ENCODE results near the gene PCDH1.

Gene PCDH1

DNA sequence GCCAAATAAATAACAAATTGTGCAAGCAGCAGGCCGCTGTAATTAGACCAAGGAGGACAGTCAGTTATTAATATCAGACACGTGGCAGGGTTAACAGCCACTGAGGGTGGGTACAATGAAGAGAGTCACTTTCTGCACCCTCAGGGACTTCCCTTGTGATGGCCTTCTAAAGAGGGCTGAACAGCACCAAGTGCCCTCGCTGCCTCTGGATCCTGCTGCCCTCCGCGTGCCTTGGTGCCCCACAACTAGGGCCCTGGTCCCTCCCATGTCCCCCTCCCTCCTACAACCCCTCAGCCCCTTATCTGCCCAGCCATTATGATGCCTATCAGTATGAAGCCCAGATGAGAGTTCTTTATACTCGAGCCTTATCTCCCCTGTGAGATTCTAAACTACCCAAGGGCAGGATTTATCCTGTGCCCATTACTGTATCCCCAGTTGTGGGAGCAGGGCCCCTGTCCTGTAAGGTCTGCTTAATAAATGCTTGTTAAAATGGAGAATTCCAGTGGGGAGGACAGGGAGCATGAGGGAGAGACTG is 37.3 kb downstream of the PCDH1 start:
- no peak for DNase-seq (ENCODE audit: low read depth)
- H3K4me3 ChIP-seq (ENCODE audit: low read depth, low read length): no peak overlapping the region
- TF ChIP-seq, protein P1, sequence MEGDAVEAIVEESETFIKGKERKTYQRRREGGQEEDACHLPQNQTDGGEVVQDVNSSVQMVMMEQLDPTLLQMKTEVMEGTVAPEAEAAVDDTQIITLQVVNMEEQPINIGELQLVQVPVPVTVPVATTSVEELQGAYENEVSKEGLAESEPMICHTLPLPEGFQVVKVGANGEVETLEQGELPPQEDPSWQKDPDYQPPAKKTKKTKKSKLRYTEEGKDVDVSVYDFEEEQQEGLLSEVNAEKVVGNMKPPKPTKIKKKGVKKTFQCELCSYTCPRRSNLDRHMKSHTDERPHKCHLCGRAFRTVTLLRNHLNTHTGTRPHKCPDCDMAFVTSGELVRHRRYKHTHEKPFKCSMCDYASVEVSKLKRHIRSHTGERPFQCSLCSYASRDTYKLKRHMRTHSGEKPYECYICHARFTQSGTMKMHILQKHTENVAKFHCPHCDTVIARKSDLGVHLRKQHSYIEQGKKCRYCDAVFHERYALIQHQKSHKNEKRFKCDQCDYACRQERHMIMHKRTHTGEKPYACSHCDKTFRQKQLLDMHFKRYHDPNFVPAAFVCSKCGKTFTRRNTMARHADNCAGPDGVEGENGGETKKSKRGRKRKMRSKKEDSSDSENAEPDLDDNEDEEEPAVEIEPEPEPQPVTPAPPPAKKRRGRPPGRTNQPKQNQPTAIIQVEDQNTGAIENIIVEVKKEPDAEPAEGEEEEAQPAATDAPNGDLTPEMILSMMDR (IDR thresholded peaks at IDR 0.05; ENCODE audit: low read depth, low read length, missing control alignments): no peak

DNA sequence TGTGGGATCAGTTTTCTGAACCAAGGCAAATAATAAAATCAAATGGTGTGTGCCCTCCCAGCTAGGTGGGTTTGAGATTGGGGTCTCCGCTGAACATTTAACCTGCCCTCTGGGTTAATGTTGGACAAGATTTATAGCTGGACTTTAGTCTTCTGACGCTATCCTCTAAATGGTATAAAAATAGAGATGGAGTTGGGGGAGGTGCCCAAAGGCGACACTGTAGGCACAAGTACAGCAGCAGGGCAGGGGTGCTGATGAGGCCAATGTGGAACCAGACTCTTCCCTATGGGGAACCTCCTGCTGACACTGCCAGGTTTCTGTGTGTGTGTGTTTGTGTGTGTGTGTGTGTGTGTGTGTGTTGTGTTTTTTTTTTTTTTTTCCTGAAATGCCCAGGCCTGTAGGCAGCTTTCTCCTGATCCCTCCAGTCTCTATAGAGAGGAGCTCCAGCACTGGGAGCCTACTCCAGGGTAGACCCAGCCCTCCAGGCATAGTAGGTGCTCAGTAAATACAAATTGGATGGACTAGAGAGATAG is 37.9 kb downstream of the PCDH1 start:
- no peak for DNase-seq (ENCODE audit: low read depth)
- H3K4me3 ChIP-seq (ENCODE audit: low read depth, low read length): no peak overlapping the region
- TF ChIP-seq, protein P1 (IDR thresholded peaks at IDR 0.05; ENCODE audit: low read depth, low read length, missing control alignments): no peak

DNA sequence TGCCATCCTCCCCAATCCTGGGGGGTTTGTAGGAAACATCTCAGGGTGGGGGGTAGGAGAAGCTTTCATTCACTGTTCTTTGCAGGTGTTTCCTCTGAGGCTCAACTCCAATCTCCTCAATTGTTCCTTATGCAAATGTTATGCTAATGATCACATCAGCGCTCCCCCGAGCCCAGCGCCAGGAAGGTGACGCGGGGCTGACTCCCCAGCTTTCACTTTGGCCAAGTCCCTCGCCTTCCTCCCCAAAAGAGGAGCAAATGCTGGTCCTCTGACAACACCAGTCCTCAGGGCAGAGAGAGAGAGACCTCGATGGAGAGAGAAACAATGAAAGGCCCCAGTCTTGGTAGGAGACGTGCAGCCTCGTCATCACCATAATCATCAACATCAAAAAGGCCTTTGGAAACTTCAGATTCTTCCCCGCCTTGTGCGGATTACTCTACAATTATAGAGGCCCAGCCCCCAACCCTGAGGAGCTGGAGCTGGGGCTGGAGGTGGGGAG is 39.1 kb downstream of the PCDH1 start:
- TF ChIP-seq, protein P1 (IDR thresholded peaks at IDR 0.05; ENCODE audit: low read depth, low read length, missing control alignments): no peak
- DNase-seq (ENCODE audit: low read depth): no peak
- H3K4me3 ChIP-seq (ENCODE audit: low read depth, low read length): peak overlapping the region; percentile 22

DNA sequence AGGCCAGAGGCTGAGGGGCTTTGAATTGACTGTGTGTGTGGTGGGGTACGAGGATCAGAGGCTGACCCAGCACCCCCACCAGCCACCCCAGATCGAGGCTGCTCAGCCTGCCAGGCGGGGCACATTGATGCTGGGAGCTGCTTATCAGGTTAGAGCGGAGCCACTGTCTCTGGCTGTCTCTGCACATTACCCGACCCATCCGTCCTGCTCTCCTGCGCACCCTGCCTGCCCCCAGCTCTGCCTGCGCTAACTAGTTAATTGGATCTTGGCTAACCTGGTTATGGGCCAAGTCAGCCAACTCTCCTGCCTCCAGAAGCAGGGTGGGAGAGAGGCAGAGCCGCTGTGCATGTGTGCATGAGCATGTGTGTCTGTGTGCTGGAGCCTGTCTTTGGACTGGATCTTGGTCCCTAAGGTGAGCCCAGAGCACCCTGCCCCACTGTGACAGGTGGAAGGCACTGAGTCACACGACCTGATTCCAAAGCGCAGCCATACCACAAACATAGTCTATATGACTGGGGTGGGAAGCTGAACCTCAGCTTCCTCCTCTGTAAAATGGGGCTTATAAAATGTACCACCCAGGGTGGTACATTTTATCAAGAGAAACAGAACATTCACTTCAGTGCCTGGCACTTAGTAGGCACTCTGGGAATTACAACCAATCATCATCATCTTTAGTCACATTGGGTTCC is 39.7 kb downstream of the PCDH1 start:
- no peak for DNase-seq (ENCODE audit: low read depth)
- TF ChIP-seq, protein P1 (IDR thresholded peaks at IDR 0.05; ENCODE audit: low read depth, low read length, missing control alignments): no peak
- H3K4me3 ChIP-seq (ENCODE audit: low read depth, low read length): no peak overlapping the region

DNA sequence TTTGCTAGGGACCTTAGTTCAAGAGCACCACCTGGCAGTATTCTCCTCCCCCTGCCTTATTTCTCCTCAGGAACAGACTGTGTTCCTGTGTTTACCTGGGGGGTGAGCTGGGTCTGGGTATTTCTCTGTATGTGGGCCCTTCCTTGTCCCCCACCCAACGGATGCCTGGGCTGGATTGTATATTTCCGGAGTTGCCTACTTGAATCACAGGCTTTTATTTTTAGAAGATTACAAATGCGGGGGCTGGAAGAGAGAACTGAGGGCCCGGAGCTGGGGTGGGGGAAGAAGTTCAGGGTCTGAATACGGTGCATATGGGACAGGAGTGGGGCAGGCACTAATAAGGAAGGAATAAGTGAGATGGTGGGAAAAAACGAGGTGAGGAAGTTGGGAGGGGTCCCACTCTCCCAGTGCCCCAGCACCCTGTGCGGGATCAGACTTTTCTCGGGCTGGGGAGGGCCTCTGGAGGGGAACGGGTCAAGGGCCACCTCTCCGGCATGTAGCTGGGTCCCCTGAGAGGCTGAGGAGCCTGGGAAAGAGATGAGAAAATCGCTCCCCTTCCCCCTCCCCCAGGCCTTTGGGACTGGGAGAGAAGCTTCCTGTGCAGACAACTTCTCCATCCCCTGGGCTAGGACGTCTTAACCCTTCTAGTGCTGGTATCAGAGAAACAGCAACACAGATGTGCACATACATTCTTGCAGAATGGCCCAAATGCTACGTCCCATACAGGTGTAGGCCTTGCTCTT is 42.1 kb downstream of the PCDH1 start:
- H3K4me3 ChIP-seq (ENCODE audit: low read depth, low read length): no peak overlapping the region
- TF ChIP-seq, protein P1 (IDR thresholded peaks at IDR 0.05; ENCODE audit: low read depth, low read length, missing control alignments): no peak
- no peak for DNase-seq (ENCODE audit: low read depth)

DNA sequence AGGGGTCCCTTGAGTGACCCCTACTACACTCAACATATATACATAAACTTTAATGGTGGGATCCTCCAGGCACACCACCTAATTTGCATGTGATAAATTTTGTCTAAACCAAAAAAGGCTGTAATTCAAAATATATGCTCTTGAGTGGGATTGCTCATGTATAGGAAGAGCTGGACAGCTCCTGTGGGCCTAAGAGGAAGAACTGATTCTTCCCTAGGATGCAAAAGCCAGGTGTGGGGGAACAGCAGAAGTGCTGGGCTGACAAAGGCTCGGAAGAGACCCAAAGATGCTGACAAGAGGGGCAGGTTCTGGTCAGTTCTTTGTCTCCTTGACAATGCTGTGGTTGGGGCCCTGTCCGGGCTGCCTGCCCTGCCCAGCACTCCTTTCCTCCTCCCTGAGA is 43.9 kb downstream of the PCDH1 start:
- TF ChIP-seq, protein P1 (IDR thresholded peaks at IDR 0.05; ENCODE audit: low read depth, low read length, missing control alignments): no peak
- no peak for DNase-seq (ENCODE audit: low read depth)

More for the DNA sequence above, 43.9 kb downstream of the PCDH1 start:
- H3K4me3 ChIP-seq (ENCODE audit: low read depth, low read length): no peak overlapping the region
